Subcutaneous abdominal adipose tissue (tissue), 5 donors: Measurements from ENCODE around the gene PTPRG.

ENCODE experiments used
- H3K27ac ChIP-seq: one replicate; pipeline ENCODE4 v1.7.0; 2013; ENCODE audit warnings: low read depth, mild to moderate bottlenecking, inconsistent platforms, low read length, moderate library complexity
- H3K27me3 ChIP-seq, 5 donors: one replicate each; pipeline ENCODE4 v1.7.0; 2013; ENCODE audit warnings: low read length in 5 of 5, inconsistent platforms in 1 of 5; ENCODE audit not compliant: control insufficient read depth in 5 of 5, insufficient read depth in 4 of 5
- H3K36me3 ChIP-seq, 5 donors: one replicate each; pipeline ENCODE4 v1.7.0; 2013; ENCODE audit warnings: low read length in 5 of 5; ENCODE audit not compliant: control insufficient read depth in 5 of 5, insufficient read depth in 5 of 5
- H3K4me1 ChIP-seq, 5 donors: one replicate each; pipeline ENCODE4 v1.7.0; 2013; ENCODE audit warnings: low read length in 5 of 5, mild to moderate bottlenecking in 3 of 5, moderate library complexity in 1 of 5; ENCODE audit not compliant: control insufficient read depth in 5 of 5, insufficient read depth in 5 of 5
- H3K4me3 ChIP-seq, 5 donors: one replicate each; pipeline ENCODE4 v1.7.0; 2013; ENCODE audit warnings: low read length in 5 of 5, low read depth in 1 of 5
- H3K9ac ChIP-seq, 5 donors: one replicate each; pipeline ENCODE4 v1.7.0; 2013; ENCODE audit warnings: low read length in 5 of 5, mild to moderate bottlenecking in 4 of 5, moderate library complexity in 3 of 5
- H3K9me3 ChIP-seq, 5 donors: one replicate each; pipeline ENCODE4 v1.7.0; 2013; ENCODE audit warnings: low read length in 5 of 5; ENCODE audit not compliant: control insufficient read depth in 5 of 5
- donor health status: healthy.
- donor health status: healthy.
- donor health status: healthy.
- donor health status: healthy.
- donor health status: healthy.

The PTPRG gene

DNA sequence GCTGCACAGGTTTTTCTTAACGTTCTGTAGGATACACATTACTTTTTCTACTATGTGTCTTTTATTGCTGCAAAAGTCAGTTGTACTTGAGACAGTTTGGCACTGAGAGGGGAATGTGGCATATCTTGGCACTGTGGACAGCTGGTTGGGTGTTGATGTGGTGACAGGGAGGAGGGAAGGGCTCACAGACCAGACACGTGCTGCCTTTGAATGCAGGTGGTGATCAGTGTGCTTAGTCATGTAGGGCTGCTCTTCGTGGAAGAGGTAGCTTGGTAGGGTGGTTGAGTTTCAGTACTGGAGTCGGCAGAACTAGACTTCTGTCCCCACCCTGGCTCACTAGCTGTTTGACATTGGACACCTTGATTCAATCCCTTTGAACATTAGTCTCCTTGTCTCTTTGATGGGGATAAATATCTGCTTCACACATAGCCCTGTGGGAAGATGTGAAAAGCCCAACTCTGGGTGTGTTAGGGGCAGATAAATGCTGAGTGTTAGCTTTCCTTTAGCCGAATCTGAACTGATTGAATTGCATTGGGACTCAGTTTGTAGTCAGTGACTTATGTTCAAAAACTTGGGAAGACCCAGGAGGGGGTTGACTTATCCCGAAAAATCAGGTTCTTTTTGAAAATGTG lies 108.4 kb downstream of the PTPRG start:
- Histone ChIP-seq H3K9me3 (no peaks in the 10 kb centered on the region), H3K27ac (no peak overlapping the region), H3K4me1 (peaks cover 0 to 23% (median 8%) of the 10 kb centered on the region in 5 donors), H3K36me3 (no peaks in the 10 kb centered on the region), H3K4me3 (no peak overlapping the region), H3K9ac (no peak overlapping the region), H3K27me3 (no peaks in the 10 kb centered on the region)

DNA sequence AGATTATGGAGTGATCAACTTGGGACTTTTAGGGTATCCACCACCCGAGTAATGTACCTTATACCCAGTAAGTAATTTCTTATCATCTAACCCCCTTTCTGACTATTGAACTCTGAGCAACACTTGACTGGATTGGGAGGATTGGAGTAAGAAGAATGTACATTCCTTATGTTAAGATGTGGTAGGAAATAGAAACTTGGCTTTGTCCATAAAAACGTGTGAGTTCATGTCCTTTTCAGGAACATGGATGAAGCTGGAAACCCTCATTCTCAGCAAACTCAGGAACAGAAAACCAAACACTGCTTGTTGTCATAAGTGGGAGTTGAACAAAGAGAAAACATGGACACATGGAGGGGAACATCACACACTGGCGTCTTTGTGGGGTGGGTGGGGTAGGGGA lies 112.3 kb downstream of the PTPRG start:
- Histone ChIP-seq H3K36me3 (no peaks in the 10 kb centered on the region), H3K4me1 (peaks cover 0 to 9% (median 4%) of the 10 kb centered on the region in 5 donors), H3K4me3 (no peak overlapping the region), H3K27ac (no peak overlapping the region), H3K9ac (no peak overlapping the region), H3K9me3 (no peaks in the 10 kb centered on the region), H3K27me3 (no peaks in the 10 kb centered on the region)

DNA sequence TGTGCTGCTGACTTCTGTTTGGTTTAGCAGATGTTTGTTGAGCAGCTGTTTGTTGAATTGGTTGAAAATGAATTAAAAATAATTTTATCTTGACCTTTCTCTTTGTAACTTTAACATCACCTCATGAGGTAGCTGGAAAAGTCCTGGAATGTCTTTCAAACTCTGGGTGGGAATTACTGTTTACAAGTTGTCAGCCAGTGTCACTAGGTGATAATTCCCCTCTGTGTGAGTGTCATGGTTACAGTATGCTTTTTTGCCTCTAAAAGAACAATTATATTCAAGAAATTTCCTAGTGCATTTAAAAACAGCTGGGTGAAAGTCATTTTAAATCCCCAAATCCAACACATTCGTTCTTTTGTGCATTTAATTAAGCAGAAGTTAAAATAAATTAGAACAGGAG lies 113.2 kb downstream of the PTPRG start:
- Histone ChIP-seq H3K27me3 (no peaks in the 10 kb centered on the region), H3K27ac (no peak overlapping the region), H3K4me3 (no peak overlapping the region)

DNA sequence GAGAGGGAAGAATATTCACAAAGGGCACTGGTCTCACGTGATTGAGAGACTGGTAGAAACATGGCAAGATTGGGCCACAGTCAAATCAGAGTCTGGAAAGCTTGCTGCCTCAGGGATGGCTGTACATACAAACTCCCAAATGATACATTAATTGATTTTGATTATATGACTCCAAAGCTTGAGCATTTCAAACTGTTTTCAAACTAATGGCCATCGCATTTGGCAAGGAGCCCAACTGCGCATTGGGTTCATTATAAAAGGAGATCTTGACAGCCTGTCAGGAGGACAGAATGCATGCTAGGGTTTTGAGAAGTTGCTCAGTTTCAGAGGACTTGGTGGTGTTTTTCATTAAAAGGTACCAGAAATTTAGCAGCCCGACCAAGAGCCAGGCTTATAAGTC lies 117.7 kb downstream of the PTPRG start:
- Histone ChIP-seq H3K27ac (no peak overlapping the region), H3K9me3 (no peaks in the 10 kb centered on the region), H3K36me3 (no peaks in the 10 kb centered on the region), H3K4me3 (no peak overlapping the region), H3K27me3 (no peaks in the 10 kb centered on the region), H3K9ac (no peak overlapping the region), H3K4me1 (peaks cover 0 to 9% (median 3%) of the 10 kb centered on the region in 5 donors)

More for the DNA sequence above, 113.2 kb downstream of the PTPRG start:
- H3K36me3 ChIP-seq: no peaks in the 10 kb centered on the region
- H3K4me1 ChIP-seq: peaks cover 0 to 5% (median 2%) of the 10 kb centered on the region in 5 donors
- H3K9me3 ChIP-seq: no peaks in the 10 kb centered on the region
- H3K9ac ChIP-seq: no peak overlapping the region

DNA sequence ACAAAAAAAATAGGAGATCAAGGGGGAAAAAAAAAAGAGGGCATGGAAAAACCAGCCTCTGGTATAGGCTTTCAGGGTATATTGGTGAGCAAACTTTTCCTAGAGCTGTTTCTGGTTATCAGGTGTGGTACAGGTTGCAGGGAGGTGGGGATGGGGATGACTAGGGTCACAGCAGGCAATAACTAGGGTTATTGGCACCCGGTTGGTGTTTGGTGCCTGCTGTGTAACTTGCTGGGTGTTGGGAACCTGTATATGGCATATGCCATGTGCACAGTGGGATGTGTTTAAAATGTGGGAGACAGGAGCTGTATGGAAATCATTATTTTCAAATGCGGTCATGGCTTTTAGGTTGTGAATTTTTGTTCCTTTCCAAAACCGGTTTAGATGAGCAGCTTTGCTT lies 119.2 kb downstream of the PTPRG start:
- H3K9ac ChIP-seq: no peak overlapping the region
- no peak overlapping the region for H3K27ac ChIP-seq
- H3K4me1 ChIP-seq: peaks cover 0 to 9% (median 4%) of the 10 kb centered on the region in 5 donors
- no peaks in the 10 kb centered on the region for H3K9me3 ChIP-seq
- H3K27me3 ChIP-seq: no peaks in the 10 kb centered on the region
- no peak overlapping the region for H3K4me3 ChIP-seq
- no peaks in the 10 kb centered on the region for H3K36me3 ChIP-seq

DNA sequence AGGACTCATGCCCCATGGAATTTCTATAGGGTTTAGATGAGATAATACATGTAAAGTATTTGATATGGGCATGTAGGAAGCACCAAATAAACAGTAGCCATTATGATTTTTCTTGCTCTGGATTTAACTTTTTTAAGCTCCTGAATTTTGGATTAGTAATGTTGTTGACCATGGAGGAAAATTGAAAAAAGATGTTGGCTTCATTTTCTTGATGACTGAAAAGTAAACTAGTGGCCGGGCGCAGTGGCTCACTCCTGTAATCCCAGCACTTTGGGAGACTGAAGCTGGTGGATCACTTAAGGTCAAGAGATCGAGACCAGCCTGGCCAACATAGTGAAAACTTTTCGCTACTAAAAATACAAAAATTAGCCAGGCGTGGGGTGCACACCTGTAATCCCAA lies 120.3 kb downstream of the PTPRG start:
- H3K9ac ChIP-seq: no peak overlapping the region
- H3K27me3 ChIP-seq: no peaks in the 10 kb centered on the region
- H3K9me3 ChIP-seq: no peaks in the 10 kb centered on the region
- H3K4me3 ChIP-seq: no peak overlapping the region
- H3K36me3 ChIP-seq: no peaks in the 10 kb centered on the region
- peaks cover 0 to 12% (median 4%) of the 10 kb centered on the region in 5 donors for H3K4me1 ChIP-seq
- H3K27ac ChIP-seq: no peak overlapping the region

DNA sequence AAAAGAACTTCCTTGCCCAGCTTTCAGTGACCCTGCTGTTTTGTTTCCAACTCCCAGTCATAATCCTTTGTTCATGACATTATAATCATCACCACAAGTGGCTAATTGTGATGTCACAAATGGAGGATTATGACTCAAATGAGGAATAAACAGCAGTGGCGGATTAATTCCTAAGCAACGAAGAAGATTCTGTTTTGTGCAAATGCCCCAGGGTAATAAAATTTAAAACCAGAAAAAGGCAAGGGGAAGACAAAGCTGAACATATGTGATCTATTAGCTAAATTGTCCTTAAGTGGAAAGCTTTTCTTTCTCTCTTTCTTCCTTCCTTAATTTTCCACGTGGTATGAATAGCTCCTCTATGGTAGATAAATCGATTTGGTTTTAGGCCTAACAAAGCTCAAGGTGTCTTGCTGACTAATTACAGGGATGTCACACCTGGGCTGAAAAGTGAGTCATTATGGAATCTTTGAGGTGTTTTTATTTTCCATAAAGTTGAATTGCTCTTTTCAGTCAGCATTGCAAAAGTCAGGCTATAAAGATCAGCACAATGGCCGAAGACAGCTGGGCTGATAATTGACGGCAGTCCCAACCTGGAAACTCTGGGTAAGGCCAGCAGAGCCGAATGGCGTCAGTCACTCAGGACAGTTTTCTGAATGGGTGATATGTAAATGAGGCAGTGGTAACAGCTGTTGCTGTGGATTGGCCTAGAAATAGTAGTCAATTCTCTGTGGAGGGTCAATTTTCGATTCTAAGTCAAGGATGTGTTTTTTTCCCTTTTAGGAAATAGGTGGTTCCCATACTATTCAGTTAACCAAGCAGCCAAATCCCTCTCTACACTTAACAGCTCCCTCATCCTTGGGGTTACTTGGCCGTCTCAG lies 121.5 kb downstream of the PTPRG start:
- H3K27ac ChIP-seq: peak overlapping the region; percentile 14

DNA sequence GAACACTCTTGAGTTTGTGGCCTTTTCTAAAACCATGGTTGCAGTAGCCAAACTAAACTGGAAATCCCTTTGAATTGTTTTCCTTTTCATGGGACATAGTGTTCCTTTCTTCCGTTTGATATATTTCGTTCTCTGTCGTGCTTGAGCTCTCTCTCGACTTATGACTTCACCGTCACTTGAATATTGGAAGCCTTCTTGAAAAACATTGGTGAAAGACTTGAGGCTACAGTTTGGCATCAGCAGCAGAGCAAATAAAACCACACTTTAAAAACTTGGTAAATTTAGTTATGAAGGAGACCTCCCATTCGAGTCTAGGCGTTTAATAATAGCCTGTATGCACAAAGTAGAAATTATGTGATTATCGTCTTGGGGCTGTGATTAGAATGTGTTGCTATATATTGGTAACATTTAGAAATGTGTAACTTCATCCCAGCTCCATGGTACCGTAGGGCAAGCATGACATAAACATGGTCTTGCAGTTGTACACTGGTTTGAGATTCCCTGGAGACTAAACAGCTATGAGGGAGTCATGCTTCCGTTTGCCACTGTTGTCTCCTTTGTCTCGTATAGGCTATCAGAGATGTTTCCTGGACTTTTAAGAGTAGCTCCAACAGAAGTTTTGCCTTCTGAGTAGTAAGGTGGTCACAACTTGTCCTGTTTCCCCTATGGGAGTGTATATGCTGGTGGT lies 122.3 kb downstream of the PTPRG start:
- H3K9me3 ChIP-seq: no peaks in the 10 kb centered on the region
- H3K4me3 ChIP-seq: no peak overlapping the region
- peak overlapping the region; percentile 14 for H3K27ac ChIP-seq
- peaks cover 0 to 12% (median 4%) of the 10 kb centered on the region in 5 donors for H3K4me1 ChIP-seq
- H3K27me3 ChIP-seq: no peaks in the 10 kb centered on the region
- no peak overlapping the region for H3K9ac ChIP-seq
- H3K36me3 ChIP-seq: no peaks in the 10 kb centered on the region

More for the DNA sequence above, 121.5 kb downstream of the PTPRG start:
- H3K9me3 ChIP-seq: no peaks in the 10 kb centered on the region
- no peaks in the 10 kb centered on the region for H3K36me3 ChIP-seq
- H3K27me3 ChIP-seq: no peaks in the 10 kb centered on the region
- H3K4me1 ChIP-seq: peaks cover 0 to 12% (median 4%) of the 10 kb centered on the region in 5 donors
- H3K4me3 ChIP-seq: no peak overlapping the region
- H3K9ac ChIP-seq: no peak overlapping the region

DNA sequence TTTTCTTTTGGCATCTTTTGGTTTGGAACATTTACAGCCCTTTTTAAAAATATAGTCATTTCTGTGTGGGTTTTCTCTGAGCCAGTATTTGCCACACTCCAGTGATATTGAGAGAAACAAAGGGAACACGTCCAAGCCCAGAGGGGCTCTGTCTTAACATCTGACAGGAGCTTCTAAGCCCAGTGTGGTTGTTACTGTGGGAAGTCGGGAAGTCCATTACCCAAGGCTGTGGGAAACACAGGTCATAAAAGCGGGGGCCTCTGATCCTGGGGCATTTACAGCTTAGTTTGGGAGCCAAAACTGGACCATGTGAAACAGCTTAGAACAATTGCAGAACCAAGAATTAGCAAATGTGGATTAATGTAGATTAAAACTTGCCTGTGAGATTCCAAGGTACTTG lies 123.0 kb downstream of the PTPRG start:
- no peak overlapping the region for H3K9ac ChIP-seq
- no peak overlapping the region for H3K4me3 ChIP-seq
- peaks cover 0 to 12% (median 4%) of the 10 kb centered on the region in 5 donors for H3K4me1 ChIP-seq
- H3K27me3 ChIP-seq: no peaks in the 10 kb centered on the region
- no peak overlapping the region for H3K27ac ChIP-seq
- H3K9me3 ChIP-seq: no peaks in the 10 kb centered on the region
- H3K36me3 ChIP-seq: no peaks in the 10 kb centered on the region

DNA sequence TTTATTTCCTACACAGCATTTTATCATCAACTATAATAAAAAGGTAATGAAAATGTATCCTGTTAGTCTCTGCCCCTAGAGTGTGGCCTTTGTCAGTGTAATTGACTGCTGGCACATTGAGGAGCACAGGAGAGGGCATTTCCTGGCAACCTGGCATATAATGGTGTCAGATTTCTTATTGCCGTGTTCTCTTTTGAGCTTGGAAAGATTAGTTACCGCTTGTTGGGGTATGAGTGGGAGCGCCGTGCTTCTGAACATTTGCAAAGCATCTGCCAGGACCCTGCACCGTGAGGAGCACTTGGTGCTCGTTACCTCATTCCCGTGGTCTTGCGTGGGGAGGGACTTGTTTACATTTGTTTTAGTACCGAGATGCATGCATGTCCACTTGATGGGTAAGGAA lies 124.4 kb downstream of the PTPRG start:
- H3K27ac ChIP-seq: no peak overlapping the region
- H3K9ac ChIP-seq: no peak overlapping the region
- H3K4me1 ChIP-seq: peaks cover 0 to 12% (median 4%) of the 10 kb centered on the region in 5 donors
- H3K4me3 ChIP-seq: no peak overlapping the region
- H3K9me3 ChIP-seq: no peaks in the 10 kb centered on the region
- H3K36me3 ChIP-seq: peaks cover 0 to 3% (median 0%) of the 10 kb centered on the region in 5 donors
- no peaks in the 10 kb centered on the region for H3K27me3 ChIP-seq
